Endothelial cell of umbilical vein (primary cell): ENCODE results near the gene POLA1.

Source experiments
- MYC ChIP-seq: IDR thresholded peaks from one replicate; pipeline ENCODE4 v1.6.1; 2011; ENCODE audit warnings: mild to moderate bottlenecking, low read depth, low read length
- POLR2A ChIP-seq: IDR thresholded peaks from 2 replicates; pipeline ENCODE4 v1.6.1; 2012; ENCODE audit warnings: low read depth, mild to moderate bottlenecking, control low read depth, low read length
- TF ChIP-seq, protein P1 (sequence below), 2 donors: IDR thresholded peaks; 1 replicate in 1 of 2; 2 replicates in 1 of 2; pipeline ENCODE4 v1.5.1; 2011; ENCODE audit warnings: low read length in 2 of 2, mild to moderate bottlenecking in 2 of 2, moderate library complexity in 2 of 2, control low read depth in 1 of 2, inconsistent platforms in 1 of 2, low read depth in 1 of 2; ENCODE audit not compliant: insufficient read depth in 1 of 2; ENCODE audit errors: extremely low read depth in 1 of 2
- TF ChIP-seq, protein P2 (sequence below): IDR thresholded peaks from 2 replicates; pipeline ENCODE4 v1.6.1; 2011; ENCODE audit not compliant: insufficient read depth, insufficient read length

GRCh38 chrX:25005382-25006185 is 311.9 kb downstream of the POLA1 start:
- TF ChIP-seq POLR2A (no peak), MYC (no peak)
- TF ChIP-seq, protein P1, sequence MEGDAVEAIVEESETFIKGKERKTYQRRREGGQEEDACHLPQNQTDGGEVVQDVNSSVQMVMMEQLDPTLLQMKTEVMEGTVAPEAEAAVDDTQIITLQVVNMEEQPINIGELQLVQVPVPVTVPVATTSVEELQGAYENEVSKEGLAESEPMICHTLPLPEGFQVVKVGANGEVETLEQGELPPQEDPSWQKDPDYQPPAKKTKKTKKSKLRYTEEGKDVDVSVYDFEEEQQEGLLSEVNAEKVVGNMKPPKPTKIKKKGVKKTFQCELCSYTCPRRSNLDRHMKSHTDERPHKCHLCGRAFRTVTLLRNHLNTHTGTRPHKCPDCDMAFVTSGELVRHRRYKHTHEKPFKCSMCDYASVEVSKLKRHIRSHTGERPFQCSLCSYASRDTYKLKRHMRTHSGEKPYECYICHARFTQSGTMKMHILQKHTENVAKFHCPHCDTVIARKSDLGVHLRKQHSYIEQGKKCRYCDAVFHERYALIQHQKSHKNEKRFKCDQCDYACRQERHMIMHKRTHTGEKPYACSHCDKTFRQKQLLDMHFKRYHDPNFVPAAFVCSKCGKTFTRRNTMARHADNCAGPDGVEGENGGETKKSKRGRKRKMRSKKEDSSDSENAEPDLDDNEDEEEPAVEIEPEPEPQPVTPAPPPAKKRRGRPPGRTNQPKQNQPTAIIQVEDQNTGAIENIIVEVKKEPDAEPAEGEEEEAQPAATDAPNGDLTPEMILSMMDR (IDR thresholded peaks at IDR 0.05; ENCODE audit: extremely low read depth in 1 of 2, insufficient read depth in 1 of 2, low read depth in 1 of 2, low read length in 2 of 2): no peak
- TF ChIP-seq, protein P2, sequence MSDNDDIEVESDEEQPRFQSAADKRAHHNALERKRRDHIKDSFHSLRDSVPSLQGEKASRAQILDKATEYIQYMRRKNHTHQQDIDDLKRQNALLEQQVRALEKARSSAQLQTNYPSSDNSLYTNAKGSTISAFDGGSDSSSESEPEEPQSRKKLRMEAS: no peak
